Activated T-helper 1 cell treated with Interleukin-2 at 50 U/mL for 16 hours (primary cell): ENCODE data around the gene RSPH4A.
"Not testable (repeated sequence)": the region's sequence is repeated elsewhere in the genome, so short reads cannot be mapped to it uniquely, and the experiment has no call there.

Experiments
- DNase-seq: peaks from one replicate; pipeline ENCODE4 v3.0.0-alpha.2; 2020; ENCODE audit warnings: low read depth

RSPH4A gene

DNA sequence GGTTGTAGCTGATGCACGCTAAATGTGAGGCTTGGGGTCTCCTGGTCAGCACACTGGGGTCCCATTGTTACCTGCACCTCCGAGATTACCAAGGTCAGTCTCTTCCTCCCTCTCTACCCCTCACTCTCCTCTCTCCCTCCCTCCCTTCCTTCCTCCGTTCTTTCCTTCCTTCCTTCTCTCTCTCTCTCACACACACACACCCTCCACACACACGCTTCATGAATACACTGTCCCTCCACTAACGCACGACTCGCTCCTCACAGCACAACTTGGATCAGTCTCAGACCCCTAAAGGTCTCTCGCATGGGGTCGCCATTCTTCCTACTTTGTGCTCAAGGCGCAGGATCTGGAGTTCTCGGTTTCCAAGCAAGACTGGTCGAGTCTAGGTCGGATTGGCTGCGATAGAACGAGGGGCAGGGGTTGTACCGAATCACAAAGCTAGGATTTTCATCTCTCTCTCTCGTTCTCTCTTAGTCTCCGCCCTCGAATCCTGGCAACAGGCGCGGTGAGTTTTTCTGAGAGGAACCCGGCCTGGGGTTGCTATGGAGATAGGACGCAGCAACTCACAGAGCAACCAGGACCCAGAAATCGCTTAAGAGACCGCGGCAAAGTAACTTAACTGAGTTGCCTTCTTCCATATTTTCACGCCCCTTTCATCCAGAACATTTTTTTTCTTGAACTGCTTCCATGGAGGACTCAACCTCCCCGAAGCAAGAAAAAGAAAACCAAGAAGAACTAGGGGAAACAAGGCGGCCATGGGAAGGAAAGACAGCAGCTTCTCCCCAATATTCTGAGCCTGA lies at the start of gene RSPH4A:
TSS of gene RSPH4A (plus strand) at position 543 of the 800 bp plus-strand sequence. CDS start at position 688, 145 bp downstream.
- DNase-seq: peak; percentile 38

GRCh38 chr6:116568111-116568510 lies 48.2 kb upstream of the RSPH4A start:
- no peak for DNase-seq

DNA sequence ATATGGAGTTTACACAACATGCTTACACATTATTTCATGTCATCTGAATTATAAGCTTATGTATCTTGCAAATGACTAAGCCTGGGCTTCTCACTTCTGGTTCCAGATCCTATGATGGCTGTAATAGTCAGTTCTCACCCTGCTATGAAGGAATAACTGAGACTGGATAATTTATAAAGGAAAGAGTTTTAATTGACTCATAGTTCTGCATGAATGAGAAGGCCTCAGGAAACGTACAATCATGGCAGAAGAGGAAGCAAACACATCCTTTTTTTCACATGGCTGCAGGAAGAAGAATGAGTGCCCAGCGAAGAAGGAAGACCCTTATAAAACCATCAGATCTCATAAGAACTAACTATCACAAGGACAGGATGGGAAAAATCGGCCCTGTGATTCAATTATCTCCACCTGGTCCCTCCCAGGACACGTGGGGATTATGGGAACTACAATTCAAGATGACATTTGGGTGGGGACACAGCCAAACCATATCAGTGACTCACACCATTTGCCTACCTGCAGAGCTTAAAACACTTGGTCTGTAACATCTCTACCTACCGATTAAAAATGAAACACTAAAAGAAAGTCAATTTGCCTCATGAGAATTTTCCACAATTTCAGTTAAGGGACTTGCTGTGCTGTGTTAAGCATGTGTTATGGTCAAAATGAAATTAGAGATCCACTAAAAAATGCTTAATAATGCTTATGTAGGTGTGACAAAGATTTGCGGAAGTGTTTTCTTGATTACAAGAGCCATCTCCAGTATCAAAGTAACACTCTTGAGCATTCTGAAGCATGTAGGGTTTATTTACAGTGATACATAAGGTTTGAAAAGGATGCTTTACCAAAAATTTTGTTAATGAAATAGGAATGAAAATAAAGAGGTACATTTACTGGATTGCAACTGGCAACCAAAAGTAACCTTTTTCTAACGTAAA lies 47.2 kb upstream of the RSPH4A start:
- no peak for DNase-seq

- DNase-seq: peak; percentile 97
Observed at GRCh38 chr6:116570856-116571682, 45.2 kb upstream of the RSPH4A start, which contains the start of gene RWDD1. RWDD1 (plus strand) TSS chr6:116571504; CDS start chr6:116571583, 79 bp downstream.

- DNase-seq: no peak
Observed at GRCh38 chr6:116571683-116572000, 44.6 kb upstream of the RSPH4A start.

DNA sequence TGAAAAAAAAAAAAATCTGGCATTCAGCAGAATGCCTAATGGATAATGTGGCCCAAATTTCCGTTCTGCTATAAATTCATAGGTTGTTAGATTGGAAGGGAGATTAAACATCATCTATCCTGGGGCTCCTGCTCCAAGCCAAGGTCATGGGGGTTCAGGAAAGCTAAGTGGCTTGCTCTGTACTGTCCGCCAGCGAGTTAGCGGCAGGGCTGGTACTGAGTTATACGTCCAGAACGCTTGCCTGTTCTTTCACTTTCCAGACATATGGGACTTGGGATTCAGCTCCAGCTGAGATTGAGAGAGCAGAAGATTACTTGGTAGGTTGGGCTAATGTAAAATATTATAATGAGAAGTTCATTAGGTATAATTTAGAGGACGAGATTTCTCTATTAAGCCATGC lies 44.1 kb upstream of the RSPH4A start:
- no peak for DNase-seq

DNA sequence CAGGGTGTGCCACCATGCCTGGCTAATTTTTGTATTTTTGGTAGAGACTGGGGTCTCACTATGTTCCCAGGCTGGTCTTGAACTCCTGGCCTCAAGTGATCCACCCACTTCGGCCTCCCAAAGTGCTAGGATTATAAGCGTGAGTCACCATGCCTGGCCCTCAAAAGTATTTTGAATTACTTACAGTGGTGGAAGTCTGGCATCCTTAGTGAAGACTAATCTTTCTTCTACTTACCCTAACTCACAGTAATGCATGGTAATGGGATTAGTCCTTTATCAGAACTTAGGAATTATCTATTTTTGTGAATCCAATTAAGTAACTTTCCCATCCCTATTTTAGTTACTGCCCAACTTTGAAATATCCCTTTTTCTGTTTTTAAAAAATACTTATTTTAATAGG lies 41.1 kb upstream of the RSPH4A start:
- DNase-seq: no peak

DNA sequence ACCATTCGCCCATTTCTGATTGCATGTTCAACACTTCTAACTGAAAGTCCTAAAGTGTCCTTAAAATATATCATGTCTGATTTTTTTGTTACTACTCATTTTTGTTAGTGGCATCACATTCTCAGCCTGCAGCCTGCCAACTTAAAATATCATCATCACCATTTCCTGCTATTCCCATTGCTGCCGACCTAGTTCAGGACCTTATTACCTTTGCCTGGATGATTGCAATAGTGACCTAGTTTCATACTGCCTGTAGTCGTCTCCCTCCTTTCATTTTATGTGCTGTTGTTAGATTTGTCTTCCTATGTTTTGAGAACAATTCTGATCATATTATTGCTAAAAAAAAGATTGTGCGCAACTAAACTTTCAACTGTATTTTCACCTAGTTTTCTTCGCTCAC lies 38.8 kb upstream of the RSPH4A start:
- no peak for DNase-seq

GRCh38 chr6:116578335-116578734 lies 37.9 kb upstream of the RSPH4A start:
- DNase-seq: no peak

GRCh38 chr6:116579143-116579542 lies 37.1 kb upstream of the RSPH4A start:
- DNase-seq: no peak

DNA sequence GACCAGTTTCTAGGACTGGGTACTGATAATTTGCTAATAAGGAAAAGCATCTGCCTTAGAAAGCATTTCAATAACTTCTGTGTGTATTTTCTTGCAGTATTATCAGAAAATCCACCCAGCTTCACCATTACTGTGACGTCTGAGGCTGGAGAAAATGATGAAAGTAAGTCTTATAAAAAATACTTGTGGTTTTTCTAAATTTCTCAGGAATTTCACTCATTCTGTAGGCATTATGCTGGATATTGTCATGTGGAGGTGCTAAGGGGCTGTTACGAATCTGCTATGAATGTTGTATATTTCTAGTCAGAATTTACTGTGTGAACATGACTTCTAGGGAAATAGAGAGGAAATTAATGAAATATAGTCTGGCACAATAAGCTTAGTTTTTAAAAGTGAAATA lies 36.1 kb upstream of the RSPH4A start:
- DNase-seq: no peak

DNA sequence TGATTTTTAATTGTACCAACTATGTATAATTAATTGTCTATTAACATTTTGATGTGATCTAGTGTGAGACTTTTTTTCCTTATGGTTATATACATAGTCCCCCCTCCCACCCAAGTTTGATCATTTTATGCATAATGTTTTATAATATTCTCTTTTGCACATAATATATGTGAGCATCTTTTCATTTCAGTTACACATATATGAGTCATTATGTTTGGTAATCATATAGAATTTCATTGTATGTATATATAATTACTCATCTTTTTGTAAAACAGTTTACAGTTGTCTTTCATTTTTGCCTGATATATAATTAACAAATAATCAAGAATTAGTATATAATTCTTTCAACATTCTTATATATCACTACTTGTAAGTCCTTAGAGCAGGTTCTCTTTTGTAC lies 30.0 kb upstream of the RSPH4A start:
- no peak for DNase-seq

- DNase-seq: no peak
Observed at GRCh38 chr6:116586738-116587137, 29.5 kb upstream of the RSPH4A start.

- DNase-seq: no peak
Observed at GRCh38 chr6:116595247-116595646, 21.0 kb upstream of the RSPH4A start.

DNA sequence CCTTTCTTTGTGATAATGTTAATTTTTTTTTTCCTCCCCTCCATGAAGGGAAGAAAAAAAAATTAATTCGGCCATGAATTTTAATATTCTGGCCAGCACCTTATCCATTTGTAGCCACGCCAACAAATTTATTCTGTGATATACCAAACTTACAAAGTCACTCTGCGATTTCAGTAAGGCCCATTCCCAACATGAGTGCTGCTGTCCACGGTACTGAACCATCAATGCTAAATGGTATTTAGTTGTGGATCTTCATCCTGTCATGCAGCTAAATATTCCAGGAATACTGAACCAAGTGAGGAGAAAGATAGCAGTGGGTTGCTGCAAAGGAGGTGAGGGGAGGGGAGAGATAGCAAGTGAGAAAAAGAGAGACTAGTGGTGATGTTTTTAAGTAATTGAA lies 19.5 kb upstream of the RSPH4A start:
- no peak for DNase-seq

GRCh38 chr6:116603916-116604315 lies 12.4 kb upstream of the RSPH4A start:
- not testable (repeated sequence) for DNase-seq

GRCh38 chr6:116604868-116605267 lies 11.4 kb upstream of the RSPH4A start:
- not testable (repeated sequence) for DNase-seq

- no peak for DNase-seq
Observed at GRCh38 chr6:116605935-116606334, 10.3 kb upstream of the RSPH4A start.

GRCh38 chr6:116611056-116611455 lies 5.2 kb upstream of the RSPH4A start:
- no peak for DNase-seq

- DNase-seq: no peak
Observed at GRCh38 chr6:116616737-116617053, 416 bp downstream of the RSPH4A start.

DNA sequence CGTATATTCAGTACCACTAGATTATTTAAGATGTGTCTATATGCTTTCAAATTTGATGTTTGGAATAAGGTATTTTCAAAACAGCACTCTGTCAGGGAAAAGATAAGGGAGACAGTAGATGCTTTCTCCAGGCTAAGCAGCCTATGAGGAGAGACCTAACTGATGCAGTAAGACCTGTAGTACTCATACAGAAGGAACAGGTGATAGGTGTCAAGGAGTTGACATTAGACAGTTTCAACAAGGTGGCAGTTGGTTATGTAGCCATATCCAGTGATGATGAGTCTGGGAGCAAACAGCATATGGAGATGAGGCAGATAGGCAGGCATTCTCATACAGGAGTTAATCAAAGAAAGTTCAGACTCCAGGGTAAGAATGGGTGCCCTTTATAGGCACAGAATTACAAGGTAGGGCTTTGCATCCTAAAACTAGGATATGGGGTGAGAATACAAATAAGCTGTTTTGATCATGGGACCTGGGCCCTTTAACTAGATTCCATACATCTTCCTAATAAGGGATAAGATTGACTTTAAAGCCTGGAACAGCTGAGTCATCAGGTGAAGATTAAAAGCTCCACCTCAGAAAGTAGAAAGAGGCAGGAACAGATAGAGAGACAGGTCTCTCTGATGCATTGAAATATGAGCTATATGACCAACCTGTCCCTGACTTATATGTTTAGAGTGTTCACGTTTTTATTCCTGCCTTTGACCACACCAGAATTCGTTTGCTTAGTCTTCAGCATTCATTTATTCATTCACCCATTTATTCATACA lies 7.9 kb downstream of the RSPH4A start:
- DNase-seq: no peak

DNA sequence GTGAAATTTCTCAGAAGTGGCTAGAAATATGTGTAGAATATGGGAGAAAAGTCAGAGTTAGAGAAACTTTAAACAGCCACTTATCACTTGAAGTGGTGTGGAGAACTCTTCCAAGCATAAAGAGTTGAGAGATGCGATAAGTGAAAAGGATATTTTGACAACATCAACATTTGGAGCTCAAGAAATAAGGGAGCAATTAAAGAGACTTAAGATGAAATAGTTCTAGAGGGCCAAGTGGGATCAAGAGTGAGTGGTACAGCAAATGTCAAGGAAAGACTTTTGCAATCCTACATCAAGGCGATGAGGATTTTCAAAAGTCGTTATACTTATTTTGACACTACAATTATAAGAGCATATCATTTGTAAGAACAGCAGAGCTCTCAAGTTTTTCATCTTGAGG lies 9.6 kb downstream of the RSPH4A start:
- DNase-seq: no peak
